Prostate gland (tissue), 2 donors: ENCODE results near the gene SF3B2.

ENCODE experiments used
- CTCF ChIP-seq, 4 experiments: fragments of 200-600 bp in 2 of 4; fragments of 450-650 bp in 2 of 4; sonication (generic) in 2 of 4; IDR thresholded peaks; 1 replicate in 3 of 4; 2 replicates in 1 of 4; pipeline ENCODE4 v1.5.1; 2016 to 2019; ENCODE audit warnings: antibody characterized with exemption in 4 of 4, mild to moderate bottlenecking in 2 of 4, moderate library complexity in 2 of 4
- POLR2AphosphoS5 ChIP-seq: sonication (generic); formaldehyde crosslinking; IDR thresholded peaks from one replicate; pipeline ENCODE4 v1.6.1; 2017; ENCODE audit warnings: antibody characterized with exemption

- TF ChIP-seq CTCF (IDR thresholded peaks at IDR 0.05) (no peak), POLR2AphosphoS5 (no peak)
Measured at GRCh38 chr11:66116576-66117361, 64.6 kb downstream of the SF3B2 start.
